Gastroesophageal sphincter (tissue), 3 donors: ENCODE results near the gene IMMP2L.

Source experiments
- POLR2AphosphoS5 ChIP-seq: sonication (generic); formaldehyde crosslinking; IDR thresholded peaks from one replicate; pipeline ENCODE4 v1.6.1; 2017; ENCODE audit warnings: antibody characterized with exemption
- TF ChIP-seq, protein P1 (sequence below), 4 experiments: fragments of 200-600 bp in 2 of 4; fragments of 450-650 bp in 2 of 4; sonication (generic) in 1 of 4; IDR thresholded peaks; one replicate each; pipeline ENCODE4 v1.5.1; 2017 to 2019; ENCODE audit warnings: antibody characterized with exemption in 4 of 4, mild to moderate bottlenecking in 2 of 4, moderate library complexity in 2 of 4

- TF ChIP-seq, protein P1, sequence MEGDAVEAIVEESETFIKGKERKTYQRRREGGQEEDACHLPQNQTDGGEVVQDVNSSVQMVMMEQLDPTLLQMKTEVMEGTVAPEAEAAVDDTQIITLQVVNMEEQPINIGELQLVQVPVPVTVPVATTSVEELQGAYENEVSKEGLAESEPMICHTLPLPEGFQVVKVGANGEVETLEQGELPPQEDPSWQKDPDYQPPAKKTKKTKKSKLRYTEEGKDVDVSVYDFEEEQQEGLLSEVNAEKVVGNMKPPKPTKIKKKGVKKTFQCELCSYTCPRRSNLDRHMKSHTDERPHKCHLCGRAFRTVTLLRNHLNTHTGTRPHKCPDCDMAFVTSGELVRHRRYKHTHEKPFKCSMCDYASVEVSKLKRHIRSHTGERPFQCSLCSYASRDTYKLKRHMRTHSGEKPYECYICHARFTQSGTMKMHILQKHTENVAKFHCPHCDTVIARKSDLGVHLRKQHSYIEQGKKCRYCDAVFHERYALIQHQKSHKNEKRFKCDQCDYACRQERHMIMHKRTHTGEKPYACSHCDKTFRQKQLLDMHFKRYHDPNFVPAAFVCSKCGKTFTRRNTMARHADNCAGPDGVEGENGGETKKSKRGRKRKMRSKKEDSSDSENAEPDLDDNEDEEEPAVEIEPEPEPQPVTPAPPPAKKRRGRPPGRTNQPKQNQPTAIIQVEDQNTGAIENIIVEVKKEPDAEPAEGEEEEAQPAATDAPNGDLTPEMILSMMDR (IDR thresholded peaks at IDR 0.05): no peak
- TF ChIP-seq POLR2AphosphoS5: no peak
Measured at GRCh38 chr7:111370002-111370401, 192.3 kb downstream of the IMMP2L start.
